Neural progenitor cell (in vitro differentiated cells): ENCODE measurements around the gene PLOD1.

Experiments used
- EZH2 ChIP-seq: fragments of 200-600 bp; sonication (generic); IDR thresholded peaks from 2 replicates; pipeline ENCODE4 v1.6.1; 2017; ENCODE audit warnings: antibody characterized with exemption, mild to moderate bottlenecking, moderate library complexity
- EZH2phosphoT487 ChIP-seq: fragments of 200-600 bp; sonication (generic); IDR thresholded peaks from 2 replicates; pipeline ENCODE4 v1.6.1; 2017; ENCODE audit warnings: antibody characterized with exemption
- TF ChIP-seq, protein P1 (sequence below): fragments of 200-600 bp; sonication (generic); IDR thresholded peaks from 2 replicates; pipeline ENCODE4 v1.5.1; 2017; ENCODE audit warnings: antibody characterized with exemption, mild to moderate bottlenecking

DNA sequence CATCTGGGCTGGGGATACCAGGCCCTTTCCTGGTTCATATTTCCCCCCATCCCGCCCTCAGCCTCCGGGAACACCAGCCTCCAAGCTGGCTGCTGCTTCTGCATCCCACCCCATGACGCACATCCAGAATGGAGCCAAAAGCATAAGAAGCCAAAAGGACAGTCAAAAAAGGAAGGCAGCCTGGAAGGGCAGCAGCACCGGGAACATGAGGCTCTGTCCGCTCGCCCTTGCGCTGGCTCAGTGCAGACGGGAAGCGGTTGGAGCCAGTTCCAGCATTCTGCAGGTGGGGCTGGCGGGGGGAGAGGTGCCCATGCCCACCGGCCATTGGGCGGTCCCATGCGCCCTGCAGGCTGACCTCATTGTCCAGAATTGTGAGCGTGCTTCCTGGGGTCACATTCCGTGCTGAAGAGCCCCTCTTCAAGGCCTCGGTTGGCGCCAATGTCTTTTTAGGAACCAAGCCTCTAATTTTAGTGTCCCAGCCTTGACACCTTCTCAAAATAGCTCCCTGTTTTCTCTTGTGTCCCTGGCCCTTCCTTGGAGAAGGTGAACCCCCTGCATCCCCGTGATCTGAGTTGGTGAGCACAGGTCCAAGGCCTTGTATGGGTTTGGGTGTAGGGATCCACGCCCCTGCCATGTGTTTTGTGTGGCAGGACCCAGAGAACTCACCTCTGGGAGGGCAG, 47.4 kb upstream of the PLOD1 start:
- no peak for TF ChIP-seq EZH2
- TF ChIP-seq, protein P1, sequence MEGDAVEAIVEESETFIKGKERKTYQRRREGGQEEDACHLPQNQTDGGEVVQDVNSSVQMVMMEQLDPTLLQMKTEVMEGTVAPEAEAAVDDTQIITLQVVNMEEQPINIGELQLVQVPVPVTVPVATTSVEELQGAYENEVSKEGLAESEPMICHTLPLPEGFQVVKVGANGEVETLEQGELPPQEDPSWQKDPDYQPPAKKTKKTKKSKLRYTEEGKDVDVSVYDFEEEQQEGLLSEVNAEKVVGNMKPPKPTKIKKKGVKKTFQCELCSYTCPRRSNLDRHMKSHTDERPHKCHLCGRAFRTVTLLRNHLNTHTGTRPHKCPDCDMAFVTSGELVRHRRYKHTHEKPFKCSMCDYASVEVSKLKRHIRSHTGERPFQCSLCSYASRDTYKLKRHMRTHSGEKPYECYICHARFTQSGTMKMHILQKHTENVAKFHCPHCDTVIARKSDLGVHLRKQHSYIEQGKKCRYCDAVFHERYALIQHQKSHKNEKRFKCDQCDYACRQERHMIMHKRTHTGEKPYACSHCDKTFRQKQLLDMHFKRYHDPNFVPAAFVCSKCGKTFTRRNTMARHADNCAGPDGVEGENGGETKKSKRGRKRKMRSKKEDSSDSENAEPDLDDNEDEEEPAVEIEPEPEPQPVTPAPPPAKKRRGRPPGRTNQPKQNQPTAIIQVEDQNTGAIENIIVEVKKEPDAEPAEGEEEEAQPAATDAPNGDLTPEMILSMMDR = no peak
- TF ChIP-seq EZH2phosphoT487 = no peak
